Karpas-422 (cell line): ENCODE results near the gene PLEKHF1. TPM values are rescaled to one million over a fixed set of nuclear protein-coding genes. Genes with fewer than 3 reads are reported as not detected.

Source experiments
- DNase-seq: peaks from one replicate; pipeline ENCODE4 v3.0.0-alpha.2; 2015
- H2AFZ ChIP-seq: fragments of 200-600 bp; sonication (generic); 2 replicates; pipeline ENCODE4 v1.6.1; 2014; ENCODE audit warnings: antibody characterized with exemption, low read length, mixed read lengths
- H3K27ac ChIP-seq: fragments of 200-600 bp; sonication (generic); 2 replicates; pipeline ENCODE4 v1.5.1; 2014; ENCODE audit warnings: mild to moderate bottlenecking, low read length, moderate library complexity
- H3K27me3 ChIP-seq: fragments of 200-600 bp; sonication (generic); 2 replicates; pipeline ENCODE4 v1.6.1; 2014; ENCODE audit warnings: low read length, mixed read lengths
- H3K36me3 ChIP-seq: fragments of 200-600 bp; sonication (generic); 2 replicates; pipeline ENCODE4 v1.6.1; 2014; ENCODE audit warnings: low read length, mixed read lengths; ENCODE audit not compliant: insufficient read depth
- H3K4me1 ChIP-seq: fragments of 200-600 bp; sonication (generic); 2 replicates; pipeline ENCODE4 v1.6.1; 2014; ENCODE audit warnings: mild to moderate bottlenecking, low read length, mixed read lengths
- H3K4me2 ChIP-seq: fragments of 200-600 bp; sonication (generic); 2 replicates; pipeline ENCODE4 v1.6.1; 2014; ENCODE audit warnings: low read length, low read depth, mild to moderate bottlenecking; ENCODE audit not compliant: poor library complexity, severe bottlenecking
- H3K4me3 ChIP-seq: fragments of 200-600 bp; sonication (generic); 2 replicates; pipeline ENCODE4 v1.5.1; 2014; ENCODE audit warnings: mild to moderate bottlenecking, antibody characterized with exemption, low read length, mixed read lengths
- H3K79me2 ChIP-seq: fragments of 200-600 bp; sonication (generic); 2 replicates; pipeline ENCODE4 v1.6.1; 2014; ENCODE audit warnings: mild to moderate bottlenecking, low read length, mixed read lengths
- H3K9ac ChIP-seq: fragments of 200-600 bp; sonication (generic); 2 replicates; pipeline ENCODE4 v1.6.0; 2014; ENCODE audit warnings: low read length
- H3K9me2 ChIP-seq: fragments of 200-600 bp; sonication (generic), shearing (Covaris generic); replicated peaks from 2 replicates; pipeline ENCODE4 v1.6.0; 2014; ENCODE audit warnings: mild to moderate bottlenecking, low read length, moderate library complexity; ENCODE audit not compliant: insufficient read depth
- H3K9me3 ChIP-seq: fragments of 300-700, 200-600 bp; sonication (generic); 2 replicates; pipeline ENCODE4 v1.6.1; 2014; ENCODE audit warnings: low read length, mixed read lengths
- H4K20me1 ChIP-seq: fragments of 200-600 bp; sonication (generic); 2 replicates; pipeline ENCODE4 v1.6.1; 2014; ENCODE audit warnings: mild to moderate bottlenecking, antibody characterized with exemption, low read length, low read depth; ENCODE audit not compliant: insufficient read depth
- total RNA-seq: library from RNA; depleted of rRNA; stranded (reverse); fragments of >200 nt; shearing (Covaris generic); gene quantifications from 2 replicates; pipeline ENCODE4 v1.2.3, GENCODE V29; 2014; ENCODE audit warnings: low replicate concordance

Gene PLEKHF1
- total RNA-seq, 1 experiment from 2014 or later = not detected

GRCh38 chr19:29640231-29640630, 25.0 kb upstream of the PLEKHF1 start:
- Histone ChIP-seq H3K4me1 (no peaks in the 10 kb centered on the region), H3K79me2 (no peaks in the 10 kb centered on the region), H3K36me3 (no peaks in the 10 kb centered on the region), H3K9ac (no peak overlapping the region), H3K9me3 (no peaks in the 10 kb centered on the region), H3K9me2 (no peaks in the 10 kb centered on the region), H3K27ac (no peak overlapping the region), H3K4me2 (no peak overlapping the region), H3K27me3 (no peaks in the 10 kb centered on the region), H2AFZ (no peak overlapping the region), H4K20me1 (no peaks in the 10 kb centered on the region), H3K4me3 (no peak overlapping the region)
- DNase-seq = no peak

GRCh38 chr19:29641597-29641996, 23.7 kb upstream of the PLEKHF1 start:
- Histone ChIP-seq H2AFZ (no peak overlapping the region), H3K4me3 (no peak overlapping the region), H3K27me3 (no peaks in the 10 kb centered on the region), H3K4me1 (no peaks in the 10 kb centered on the region), H4K20me1 (no peaks in the 10 kb centered on the region), H3K79me2 (no peaks in the 10 kb centered on the region), H3K4me2 (no peak overlapping the region), H3K9me3 (no peaks in the 10 kb centered on the region), H3K9me2 (no peaks in the 10 kb centered on the region), H3K9ac (no peak overlapping the region), H3K36me3 (no peaks in the 10 kb centered on the region), H3K27ac (no peak overlapping the region)
- no peak for DNase-seq

DNA sequence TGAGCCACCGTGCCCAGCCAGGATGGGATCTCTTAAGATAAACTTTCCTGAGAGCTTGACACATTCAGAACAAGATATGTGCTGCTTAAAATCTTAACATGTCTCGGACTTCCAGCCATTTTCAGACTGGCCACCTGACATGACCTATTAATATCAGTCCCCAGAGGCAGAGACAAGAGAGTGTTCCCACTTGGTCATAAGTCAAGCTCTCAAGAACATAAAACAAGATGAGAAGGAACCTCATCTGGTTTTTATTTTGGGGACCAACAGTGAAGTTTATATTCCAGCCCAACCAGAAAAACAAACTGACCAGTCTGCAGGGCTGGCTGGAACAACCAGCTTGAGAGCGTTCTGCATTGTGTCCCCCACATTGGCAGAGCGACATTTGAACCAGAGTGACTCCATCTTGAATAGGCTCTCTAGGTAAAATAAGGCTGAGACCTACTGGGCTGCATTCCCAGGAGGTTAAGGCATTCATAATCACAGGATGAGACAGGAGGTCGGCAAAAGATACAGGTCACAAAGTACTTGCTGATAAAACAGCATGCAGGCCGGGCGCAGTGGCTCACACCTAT, 21.8 kb upstream of the PLEKHF1 start:
- Histone ChIP-seq H3K9me2 (no peaks in the 10 kb centered on the region), H2AFZ (no peak overlapping the region), H3K36me3 (no peaks in the 10 kb centered on the region), H3K9me3 (no peaks in the 10 kb centered on the region), H3K4me3 (no peak overlapping the region), H3K27ac (no peak overlapping the region), H3K27me3 (no peaks in the 10 kb centered on the region), H3K9ac (no peak overlapping the region), H3K4me1 (no peaks in the 10 kb centered on the region), H4K20me1 (no peaks in the 10 kb centered on the region), H3K4me2 (no peak overlapping the region), H3K79me2 (no peaks in the 10 kb centered on the region)
- no peak for DNase-seq

- H3K36me3 ChIP-seq = no peaks in the 10 kb centered on the region
- H3K9me3 ChIP-seq = no peaks in the 10 kb centered on the region
- no peaks in the 10 kb centered on the region for H4K20me1 ChIP-seq
- H3K27ac ChIP-seq = no peak overlapping the region
- no peak for DNase-seq
- no peaks in the 10 kb centered on the region for H3K27me3 ChIP-seq
- no peak overlapping the region for H3K9ac ChIP-seq
- no peak overlapping the region for H2AFZ ChIP-seq
- no peaks in the 10 kb centered on the region for H3K4me1 ChIP-seq
- no peaks in the 10 kb centered on the region for H3K9me2 ChIP-seq
- H3K4me3 ChIP-seq = no peak overlapping the region
- H3K4me2 ChIP-seq = no peak overlapping the region
- H3K79me2 ChIP-seq = no peaks in the 10 kb centered on the region
Measured at GRCh38 chr19:29644210-29644609, 21.1 kb upstream of the PLEKHF1 start.

GRCh38 chr19:29645491-29645867, 19.8 kb upstream of the PLEKHF1 start:
- Histone ChIP-seq H3K9me2 (no peaks in the 10 kb centered on the region), H3K4me2 (no peak overlapping the region), H3K36me3 (no peaks in the 10 kb centered on the region), H3K27ac (no peak overlapping the region), H3K4me1 (no peaks in the 10 kb centered on the region), H2AFZ (no peak overlapping the region), H3K79me2 (no peaks in the 10 kb centered on the region), H3K27me3 (no peaks in the 10 kb centered on the region), H3K9me3 (no peaks in the 10 kb centered on the region), H3K4me3 (no peak overlapping the region), H3K9ac (no peak overlapping the region), H4K20me1 (no peaks in the 10 kb centered on the region)
- DNase-seq = no peak

DNA sequence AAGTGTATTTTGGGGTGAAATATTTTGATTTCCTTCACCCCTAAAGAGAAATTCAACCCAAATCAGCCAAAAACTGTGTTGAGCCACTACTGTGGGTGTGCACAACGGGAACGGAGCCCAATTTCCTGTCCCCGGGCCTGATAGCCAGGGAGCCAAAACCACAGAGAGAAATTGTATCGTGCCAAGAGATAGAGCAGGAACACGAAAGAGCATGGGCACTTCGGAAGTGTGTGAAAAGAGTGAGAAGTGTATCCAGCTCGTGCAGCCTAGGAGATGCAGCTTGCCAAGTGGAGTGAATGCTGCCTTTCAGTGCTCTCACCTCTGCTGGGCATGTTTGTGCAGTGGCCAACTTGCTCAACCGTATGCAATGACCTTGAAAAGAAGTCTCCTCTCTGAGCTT, 19.4 kb upstream of the PLEKHF1 start:
- no peaks in the 10 kb centered on the region for H3K9me2 ChIP-seq
- H3K9me3 ChIP-seq = no peaks in the 10 kb centered on the region
- no peaks in the 10 kb centered on the region for H3K36me3 ChIP-seq
- H3K4me3 ChIP-seq = no peak overlapping the region
- DNase-seq = no peak
- no peak overlapping the region for H2AFZ ChIP-seq
- H3K27ac ChIP-seq = no peak overlapping the region
- H3K27me3 ChIP-seq = no peaks in the 10 kb centered on the region
- no peak overlapping the region for H3K9ac ChIP-seq
- no peaks in the 10 kb centered on the region for H4K20me1 ChIP-seq
- no peaks in the 10 kb centered on the region for H3K79me2 ChIP-seq
- H3K4me1 ChIP-seq = no peaks in the 10 kb centered on the region
- no peak overlapping the region for H3K4me2 ChIP-seq

- H3K27me3 ChIP-seq = no peaks in the 10 kb centered on the region
- H4K20me1 ChIP-seq = no peaks in the 10 kb centered on the region
- H3K4me3 ChIP-seq = no peak overlapping the region
- H3K36me3 ChIP-seq = no peaks in the 10 kb centered on the region
- H3K4me2 ChIP-seq = no peak overlapping the region
- H3K9me2 ChIP-seq = no peaks in the 10 kb centered on the region
- no peak overlapping the region for H2AFZ ChIP-seq
- DNase-seq = no peak
- no peak overlapping the region for H3K9ac ChIP-seq
- no peaks in the 10 kb centered on the region for H3K79me2 ChIP-seq
- H3K4me1 ChIP-seq = no peaks in the 10 kb centered on the region
- no peaks in the 10 kb centered on the region for H3K9me3 ChIP-seq
- no peak overlapping the region for H3K27ac ChIP-seq
Measured at GRCh38 chr19:29650772-29651387, 14.4 kb upstream of the PLEKHF1 start.

- Histone ChIP-seq H3K27ac (no peak overlapping the region), H3K4me2 (no peak overlapping the region), H3K4me3 (no peak overlapping the region), H3K79me2 (no peaks in the 10 kb centered on the region), H3K4me1 (no peaks in the 10 kb centered on the region), H3K9me3 (no peaks in the 10 kb centered on the region), H2AFZ (no peak overlapping the region), H3K9ac (no peak overlapping the region), H3K27me3 (no peaks in the 10 kb centered on the region), H4K20me1 (no peaks in the 10 kb centered on the region), H3K9me2 (no peaks in the 10 kb centered on the region), H3K36me3 (no peaks in the 10 kb centered on the region)
- DNase-seq = no peak
Measured at GRCh38 chr19:29651622-29652394, 13.5 kb upstream of the PLEKHF1 start.
